GM21786 (cell line): ENCODE data around the gene DDR1.
"Not testable (repeated sequence)": the region's sequence is repeated elsewhere in the genome, so short reads cannot be mapped to it uniquely, and the experiment has no call there.

Experiments used
- ATAC-seq: cut with Tn5 transposase; IDR thresholded peaks from one replicate; pipeline ENCODE4 v1.9.1; 2021; ENCODE audit not compliant: unreplicated experiment

DDR1 gene

GRCh38 chr6:30854285-30855040 is 29.9 kb upstream of the DDR1 start:
- no peak for ATAC-seq

DNA sequence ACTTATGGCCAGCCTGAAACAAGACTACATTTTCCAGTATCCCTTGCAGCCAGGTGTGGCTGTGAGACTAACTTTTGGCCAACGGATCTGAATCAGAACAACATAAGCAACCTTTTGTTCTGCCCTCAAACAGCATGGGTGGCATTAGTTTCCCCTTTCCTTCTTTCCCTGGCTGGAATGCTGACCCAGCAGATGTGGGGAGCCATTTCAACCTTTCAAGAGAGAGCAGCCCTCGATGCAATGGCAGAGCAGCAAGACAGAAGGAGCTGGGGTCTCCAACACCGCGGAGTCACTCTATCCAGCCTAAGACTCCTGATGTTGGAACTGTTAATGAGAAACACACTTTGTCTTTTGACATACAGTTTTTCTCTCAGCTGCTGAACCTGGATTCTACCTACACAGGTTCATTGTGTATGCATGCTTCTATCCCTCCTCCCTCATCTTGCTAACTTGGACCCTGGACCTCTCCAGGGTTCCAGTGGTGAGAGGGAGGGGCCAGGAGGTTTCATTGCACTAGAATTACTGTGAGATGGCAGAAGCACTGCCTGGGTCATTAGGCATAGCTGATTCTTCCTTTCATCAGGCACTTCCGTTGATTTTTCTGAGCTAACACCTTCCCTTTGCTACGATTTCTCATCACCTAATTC is 28.8 kb upstream of the DDR1 start:
- no peak for ATAC-seq

- no peak for ATAC-seq
These were observed 27.2 kb upstream of the DDR1 start for GRCh38 chr6:30857112-30857511.

DNA sequence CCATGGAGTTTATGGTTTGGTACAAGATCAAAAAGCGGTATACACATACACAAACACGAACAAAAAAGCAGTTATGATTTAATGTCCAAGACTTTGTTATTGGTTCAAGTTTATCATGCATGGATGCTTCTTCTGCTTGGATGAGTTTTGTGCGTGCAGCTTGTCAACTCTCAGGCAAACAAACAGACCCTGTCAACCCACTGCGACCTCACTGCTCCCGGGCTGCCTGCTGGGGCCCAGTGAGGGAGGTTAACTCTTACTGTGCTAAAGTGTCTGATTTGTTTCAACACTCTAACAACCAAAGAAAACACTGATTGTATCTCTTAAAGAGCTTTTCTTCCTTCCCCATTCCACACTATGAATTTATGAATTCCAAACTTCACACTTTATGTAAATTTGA is 26.8 kb upstream of the DDR1 start:
- no peak for ATAC-seq

- ATAC-seq: not testable (repeated sequence)
These were observed 24.6 kb upstream of the DDR1 start for GRCh38 chr6:30859726-30860125.

GRCh38 chr6:30861257-30862048 is 22.9 kb upstream of the DDR1 start:
- no peak for ATAC-seq

GRCh38 chr6:30862156-30862875 is 22.0 kb upstream of the DDR1 start:
- ATAC-seq: no peak

DNA sequence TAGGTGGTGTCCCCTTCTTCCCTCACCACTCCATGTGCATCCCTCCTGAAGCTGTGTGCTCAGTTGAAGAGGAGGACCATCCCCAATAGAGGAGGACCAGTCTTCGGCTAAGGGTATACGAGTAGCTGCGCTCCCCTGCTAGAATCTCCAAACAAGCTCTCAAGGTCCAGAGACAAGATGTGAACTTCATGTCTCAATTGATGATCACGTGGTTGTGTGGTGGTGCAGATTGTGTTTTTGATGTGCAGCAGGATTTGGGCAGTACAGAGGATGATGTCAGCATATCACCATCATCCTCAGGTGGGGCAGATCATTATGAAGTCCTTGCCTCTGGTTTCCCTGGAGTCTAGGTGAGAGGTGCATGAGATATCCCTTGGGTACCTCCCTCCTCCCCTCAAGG is 20.0 kb upstream of the DDR1 start:
- no peak for ATAC-seq

DNA sequence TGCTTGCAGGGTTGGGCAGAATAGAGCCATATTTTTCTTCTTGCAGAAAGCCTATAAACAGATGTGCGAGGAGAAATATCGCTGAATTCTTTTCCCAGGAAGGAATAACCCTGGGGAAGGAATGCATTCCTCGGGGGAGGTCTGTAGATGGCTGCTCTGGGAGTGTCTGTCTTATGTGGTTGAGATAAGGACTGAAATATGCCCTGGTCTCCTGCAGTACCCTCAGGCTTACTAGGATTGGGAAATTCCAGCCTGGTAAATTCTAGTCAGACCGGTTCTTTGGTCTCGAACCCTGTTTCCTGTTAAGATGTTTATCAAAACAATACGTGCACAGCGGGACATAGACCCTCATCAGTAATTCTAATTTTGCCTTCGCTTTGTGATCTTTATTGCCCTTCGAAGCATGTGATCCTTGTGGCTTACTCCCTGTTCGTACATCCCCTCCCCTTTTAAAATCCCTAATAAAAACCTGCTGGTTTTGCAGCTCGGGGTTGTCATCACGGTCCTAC is 15.0 kb upstream of the DDR1 start:
- not testable (repeated sequence) for ATAC-seq

DNA sequence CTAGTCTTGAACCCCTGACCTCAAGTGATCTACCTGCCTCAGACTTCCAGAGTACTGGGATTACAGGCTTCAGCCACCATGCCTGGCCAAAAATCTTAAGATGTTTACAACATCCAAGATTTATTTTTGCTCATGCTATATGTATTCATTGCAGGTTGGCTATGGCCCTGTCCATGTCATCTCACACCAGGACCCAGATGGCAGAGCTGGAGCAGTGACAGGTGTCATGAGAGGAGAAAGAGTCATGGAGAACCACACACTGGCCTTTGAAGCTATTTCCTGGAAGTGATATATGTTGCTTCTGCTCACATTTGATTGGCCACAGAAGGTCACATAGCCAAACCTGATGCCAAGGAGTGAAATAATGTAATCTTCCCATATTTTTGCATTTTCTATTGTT is 13.8 kb upstream of the DDR1 start:
- ATAC-seq: no peak

DNA sequence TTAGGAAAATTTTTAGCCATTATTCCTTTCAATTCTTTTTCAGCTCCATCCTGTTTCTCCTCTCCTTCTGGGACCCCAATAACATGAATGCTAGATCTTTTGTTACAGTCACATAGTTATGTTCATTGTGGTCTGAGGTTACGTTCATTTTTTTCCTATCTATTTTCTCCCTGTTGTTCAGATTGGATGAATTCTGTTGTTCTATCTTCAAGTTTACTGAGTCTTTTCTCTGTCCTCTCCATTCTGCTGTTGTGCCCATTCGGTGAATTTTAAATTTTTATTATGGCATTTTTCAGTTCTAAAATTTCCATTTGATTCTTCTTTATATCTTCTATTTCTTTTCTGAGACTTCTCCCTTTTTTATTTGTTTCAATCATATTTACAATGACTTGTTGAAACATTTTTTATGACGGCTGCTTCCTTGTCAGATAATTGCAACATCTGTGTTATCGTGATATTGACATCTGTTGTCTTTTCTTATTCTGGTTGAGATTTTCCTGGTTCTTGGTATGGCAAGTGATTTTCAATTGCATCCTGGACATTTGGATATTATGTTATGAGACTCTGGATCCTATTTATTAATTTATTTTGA is 12.6 kb upstream of the DDR1 start:
- ATAC-seq: no peak

DNA sequence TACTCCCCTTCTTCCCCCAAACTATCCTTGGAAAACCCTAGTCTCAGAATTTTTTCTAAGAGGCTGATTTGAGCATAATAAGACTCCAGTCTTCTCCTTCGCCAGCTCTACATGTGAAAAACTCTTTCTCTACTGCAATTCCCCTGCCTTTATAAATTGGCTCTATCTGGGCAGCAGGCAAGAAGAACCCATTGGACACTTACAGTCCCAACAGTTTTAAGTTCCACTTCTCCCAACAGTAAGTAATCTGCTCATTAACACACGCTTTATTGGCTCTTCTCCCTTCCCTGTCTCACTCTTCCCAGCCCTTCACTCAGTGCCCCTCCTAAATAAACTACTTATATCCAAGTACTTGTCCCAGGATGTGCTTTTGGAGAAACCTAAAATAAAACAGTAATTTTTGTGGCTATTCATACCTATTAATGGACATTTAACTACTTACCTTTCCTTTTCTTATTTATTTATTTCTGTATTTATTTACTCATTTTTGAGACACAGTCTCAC is 11.1 kb upstream of the DDR1 start:
- no peak for ATAC-seq

- ATAC-seq: not testable (repeated sequence)
These were observed 10.5 kb upstream of the DDR1 start for GRCh38 chr6:30873795-30874194.

DNA sequence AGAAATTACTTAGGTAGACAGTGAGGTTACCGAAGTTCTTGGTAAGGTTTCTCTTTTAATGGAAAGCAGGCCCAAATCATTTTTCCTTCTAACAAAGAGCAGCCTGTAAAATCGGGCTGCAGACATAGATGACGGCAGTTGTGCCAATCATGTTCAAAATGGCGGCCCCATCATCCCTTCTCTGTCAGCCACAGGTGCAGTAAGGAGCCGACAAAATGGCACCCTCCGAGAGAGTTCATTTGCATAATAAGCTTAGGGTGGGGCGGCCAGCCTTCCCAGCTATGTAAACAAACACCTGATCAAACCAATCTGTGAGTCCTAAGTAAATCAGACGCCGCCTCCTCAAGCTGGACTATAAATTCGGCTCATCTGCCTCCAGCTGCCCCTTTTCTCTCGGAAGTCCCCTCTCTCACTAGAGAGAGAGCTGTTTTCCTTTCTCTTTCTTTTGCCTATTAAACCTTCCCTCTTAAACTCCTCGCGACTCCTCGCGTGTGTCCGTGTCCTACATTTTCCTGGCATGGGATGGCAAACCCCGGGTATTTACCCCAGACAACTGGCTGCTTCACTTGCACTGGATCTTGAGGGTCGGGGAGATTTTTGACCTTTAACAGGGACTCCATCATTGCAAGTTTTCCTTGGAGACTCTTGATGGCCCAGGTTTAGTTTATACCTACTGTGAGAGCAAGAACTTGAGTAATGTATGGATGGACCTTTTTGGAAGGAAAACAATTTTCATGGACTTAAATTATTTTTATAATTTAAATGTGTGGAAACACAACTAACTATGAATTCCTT is 8.9 kb upstream of the DDR1 start:
- ATAC-seq: no peak

DNA sequence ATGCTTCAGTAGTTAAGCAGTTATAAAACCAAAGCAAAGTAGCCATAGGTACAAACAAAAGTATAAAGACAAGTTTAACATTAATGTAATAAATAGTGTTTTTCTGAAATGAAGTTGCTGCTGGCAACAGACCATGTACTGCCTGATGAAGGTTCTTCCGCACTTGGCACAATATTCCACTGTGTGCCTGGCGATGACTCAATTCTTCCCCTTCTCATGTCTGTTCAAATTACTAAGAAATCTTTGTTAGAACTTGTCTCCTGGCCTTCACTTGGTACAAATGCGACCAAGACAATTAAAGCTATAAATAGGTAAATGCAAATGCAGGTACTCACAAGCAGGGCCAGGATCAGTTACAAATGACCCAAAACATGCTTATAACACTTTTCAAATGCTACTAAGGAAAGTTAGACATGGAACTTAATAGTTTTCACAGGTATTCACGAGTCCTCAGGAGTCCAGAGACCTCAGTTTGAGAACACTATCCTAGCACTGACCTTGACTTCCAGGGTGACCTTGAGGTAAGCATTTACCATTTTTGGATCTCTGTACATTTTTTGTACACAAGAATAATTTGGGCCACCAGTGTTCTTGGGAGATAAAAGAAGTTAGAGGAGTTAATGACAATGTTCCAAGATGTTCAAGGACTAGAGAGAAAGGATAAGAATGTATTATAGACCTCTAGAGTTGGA is 8.1 kb upstream of the DDR1 start:
- no peak for ATAC-seq

GRCh38 chr6:30877419-30878262 is 6.7 kb upstream of the DDR1 start:
- no peak for ATAC-seq

DNA sequence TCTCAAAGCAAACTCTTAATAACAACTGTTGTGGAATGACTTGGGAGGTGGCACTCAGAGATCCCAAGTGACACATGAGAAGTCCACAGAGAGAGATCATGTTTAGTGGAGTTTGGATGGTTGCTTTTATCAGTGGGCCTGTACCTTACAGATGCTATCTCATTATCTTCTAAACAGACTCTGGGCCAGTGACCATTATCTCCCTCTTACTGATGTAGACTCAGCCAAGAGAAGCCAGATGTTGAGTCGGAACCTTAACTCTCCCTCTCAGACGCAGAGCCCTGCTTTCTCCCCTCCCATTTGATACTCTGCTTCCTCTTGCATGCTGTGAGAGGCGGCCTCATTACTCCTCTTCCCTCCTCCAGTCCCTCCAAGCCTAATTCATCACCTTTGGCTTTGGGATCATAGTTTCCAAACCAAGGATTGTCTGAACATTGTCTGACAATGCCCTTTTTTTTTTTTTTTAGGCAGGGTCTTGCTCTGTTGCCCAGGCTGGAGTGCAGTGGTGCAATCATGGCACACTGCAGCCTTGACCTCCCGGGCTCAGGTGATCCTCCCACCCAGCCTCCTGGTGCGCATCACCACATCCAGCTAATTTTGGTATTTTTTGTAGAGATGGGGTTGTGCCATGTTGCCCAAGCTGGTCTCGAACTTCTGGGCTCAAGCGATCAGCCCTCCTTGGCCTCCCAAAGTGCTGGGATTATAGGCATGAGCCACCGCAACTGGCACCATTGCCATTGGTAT is 4.5 kb upstream of the DDR1 start:
- no peak for ATAC-seq
